HPDE6-E6E7 (cell line): ENCODE results near the gene PRAMEF18.
"Not testable (repeated sequence)": the region's sequence is repeated elsewhere in the genome, so short reads cannot be mapped to it uniquely, and the experiment has no call there.

Experiments used
- DNase-seq: peaks from one replicate; pipeline ENCODE4 v3.0.0; 2011; ENCODE audit warnings: missing footprints; ENCODE audit errors: extremely low spot score

The PRAMEF18 gene

DNA sequence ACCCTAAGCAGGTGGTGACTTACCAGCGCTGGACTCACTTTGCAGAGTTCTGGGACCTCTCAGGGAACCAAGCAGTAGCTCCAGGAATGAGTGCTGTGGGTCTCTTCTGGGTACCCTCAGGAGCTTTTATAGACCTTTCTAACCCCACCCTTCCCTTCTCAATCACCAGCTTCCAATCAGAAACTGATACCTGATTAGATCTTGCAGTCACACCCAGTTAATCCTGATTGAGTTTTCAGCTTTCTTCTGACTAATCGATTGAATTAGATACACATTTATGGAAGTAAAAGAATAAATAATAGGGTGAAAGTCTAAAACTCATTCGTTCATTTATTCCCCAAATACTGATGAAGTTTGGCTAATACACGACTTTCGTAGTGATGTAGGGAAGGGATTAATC is 24.6 kb downstream of the PRAMEF18 start, which contains the start of gene PRAMEF13:
Gene PRAMEF13, minus strand, starts transcription at position 101 of the 400 bp plus-strand sequence. CDS start 1,820 bp downstream, outside the sequence.
- not testable (repeated sequence) for DNase-seq
